SU-DHL-6 (cell line): ENCODE measurements around the gene IGSF5.

Source experiments
- H2AFZ ChIP-seq: fragments of 200-600 bp; sonication (generic); 2 replicates; pipeline ENCODE4 v1.6.1; 2014; ENCODE audit warnings: low read depth, mild to moderate bottlenecking, moderate library complexity, mixed read lengths, antibody characterized with exemption, low read length; ENCODE audit not compliant: severe bottlenecking
- H3F3A ChIP-seq: fragments of 200-600 bp; shearing (Covaris generic); 2 replicates; pipeline ENCODE4 v1.6.0; 2016; ENCODE audit warnings: antibody characterized with exemption, mild to moderate bottlenecking; ENCODE audit not compliant: insufficient read depth
- H3K27ac ChIP-seq: fragments of 200-600 bp; sonication (generic); 2 replicates; pipeline ENCODE4 v1.5.1; 2016; ENCODE audit warnings: low read depth, mild to moderate bottlenecking, low read length, moderate library complexity, mixed read lengths
- H3K27me3 ChIP-seq: fragments of 200-600 bp; sonication (generic), shearing (Covaris generic); 2 replicates; pipeline ENCODE4 v1.6.0; 2014; ENCODE audit warnings: mild to moderate bottlenecking, low read length
- H3K36me3 ChIP-seq: fragments of 200-600 bp; sonication (generic); 2 replicates; pipeline ENCODE4 v1.6.1; 2014; ENCODE audit warnings: mild to moderate bottlenecking, low read length, mixed read lengths
- H3K4me2 ChIP-seq: fragments of 300-600, 200-600 bp; shearing (Covaris generic), sonication (generic); 2 replicates; pipeline ENCODE4 v1.6.0; 2014; ENCODE audit warnings: low read length, low read depth, mild to moderate bottlenecking; ENCODE audit not compliant: poor library complexity, severe bottlenecking
- H3K4me3 ChIP-seq: fragments of 200-600 bp; sonication (generic); 2 replicates; pipeline ENCODE4 v1.5.1; 2014; ENCODE audit warnings: antibody characterized with exemption, low read length, mild to moderate bottlenecking, mixed read lengths; ENCODE audit not compliant: insufficient read depth, poor library complexity, severe bottlenecking
- H3K79me2 ChIP-seq: fragments of 200-600 bp; sonication (generic); 2 replicates; pipeline ENCODE4 v1.6.1; 2014; ENCODE audit warnings: mild to moderate bottlenecking, low read length, moderate library complexity; ENCODE audit not compliant: insufficient read depth
- H3K9ac ChIP-seq: fragments of 200-600 bp; sonication (generic); 2 replicates; pipeline ENCODE4 v1.7.0; 2014; ENCODE audit warnings: mild to moderate bottlenecking, low read length
- H3K9me2 ChIP-seq: fragments of 200-600 bp; sonication (generic); replicated peaks from 2 replicates; pipeline ENCODE4 v1.6.1; 2014; ENCODE audit warnings: low read length; ENCODE audit not compliant: insufficient read depth
- H3K9me3 ChIP-seq: fragments of 200-600 bp; sonication (generic); 2 replicates; pipeline ENCODE4 v1.6.1; 2014; ENCODE audit warnings: low read length, mixed read lengths; ENCODE audit not compliant: insufficient read depth
- H4K20me1 ChIP-seq: fragments of 200-600 bp; sonication (generic); 2 replicates; pipeline ENCODE4 v1.6.1; 2014; ENCODE audit warnings: low read depth, mild to moderate bottlenecking, antibody characterized with exemption, low read length, moderate library complexity, mixed read lengths
- EZH2phosphoT487 ChIP-seq: fragments of 200-600 bp; sonication (generic), shearing (Covaris generic); conservative IDR thresholded peaks from 2 replicates; pipeline ENCODE4 v1.6.1; 2018; ENCODE audit warnings: mild to moderate bottlenecking, antibody characterized with exemption, low read length, moderate library complexity, mixed read lengths
- TF ChIP-seq, protein P1 (sequence below): fragments of 200-600 bp; sonication (generic); IDR thresholded peaks from one replicate; pipeline ENCODE4 v1.5.1; 2017; ENCODE audit warnings: antibody characterized with exemption, mild to moderate bottlenecking, low read length, moderate library complexity; ENCODE audit not compliant: insufficient read depth, poor library complexity, severe bottlenecking

IGSF5 gene

DNA sequence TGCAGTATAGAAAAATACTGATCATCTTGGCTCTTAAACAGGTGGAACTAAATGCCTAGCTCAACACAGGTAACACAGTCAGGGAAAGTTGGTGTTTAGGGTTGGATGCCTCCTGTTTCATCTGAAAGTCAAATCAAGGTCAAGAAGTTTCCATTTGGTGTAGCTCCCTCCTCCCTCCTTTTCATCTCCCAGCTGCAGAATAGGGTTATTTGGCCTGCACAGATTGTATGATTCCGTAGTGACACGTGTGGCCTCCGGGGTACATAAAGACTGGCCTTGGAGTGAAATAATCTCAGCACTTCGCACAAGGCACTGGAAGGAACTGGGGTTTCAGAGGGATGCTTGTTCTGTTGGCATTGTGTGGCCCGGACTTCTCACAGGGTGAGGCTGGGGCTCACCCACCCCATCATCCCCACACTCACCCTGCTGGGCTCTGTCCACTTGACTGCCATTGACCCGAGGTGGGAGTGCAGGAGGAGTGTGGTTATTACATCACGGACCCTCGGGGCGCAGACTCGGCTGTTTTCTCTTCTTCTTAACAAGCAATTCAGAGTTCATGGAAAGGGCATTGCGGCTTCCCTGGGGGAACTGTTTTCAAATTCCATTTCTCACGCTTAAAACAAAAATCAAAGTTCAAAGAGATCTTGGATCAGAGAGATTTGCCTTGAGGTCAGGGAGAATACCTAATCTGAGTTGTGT lies 18.4 kb downstream of the IGSF5 start:
- no peaks in the 10 kb centered on the region for H3K79me2 ChIP-seq
- H3K4me2 ChIP-seq, result no peak overlapping the region
- H3K36me3 ChIP-seq, result no peaks in the 10 kb centered on the region
- TF ChIP-seq EZH2phosphoT487, result no peak
- no peaks in the 10 kb centered on the region for H3K27me3 ChIP-seq
- H3K27ac ChIP-seq, result no peak overlapping the region
- no peaks in the 10 kb centered on the region for H3K9me2 ChIP-seq
- H2AFZ ChIP-seq, result no peak overlapping the region
- H3F3A ChIP-seq, result no peaks in the 10 kb centered on the region
- H4K20me1 ChIP-seq, result no peaks in the 10 kb centered on the region
- H3K4me3 ChIP-seq, result no peak overlapping the region
- no peak overlapping the region for H3K9ac ChIP-seq
- H3K9me3 ChIP-seq, result no peaks in the 10 kb centered on the region

DNA sequence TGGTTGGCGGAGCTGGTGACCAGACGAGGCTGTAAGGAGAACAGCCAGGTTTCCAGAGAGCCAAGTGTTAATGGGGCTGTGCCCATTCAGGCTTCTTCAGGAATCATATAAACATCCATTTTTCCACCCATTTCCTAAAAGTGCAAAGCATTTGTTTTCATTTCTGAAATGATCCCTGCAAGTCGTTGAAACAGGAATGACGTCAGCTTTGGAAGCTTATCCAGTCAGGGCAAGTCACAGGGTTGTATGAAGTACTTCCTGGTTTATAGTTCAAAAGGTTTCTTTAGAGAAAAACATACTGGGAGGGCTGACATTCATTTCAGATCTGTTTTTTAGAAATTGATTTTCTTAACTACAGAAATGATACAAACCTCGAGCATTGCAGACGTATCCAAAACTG lies 29.2 kb downstream of the IGSF5 start:
- H3K9me3 ChIP-seq, result no peaks in the 10 kb centered on the region

DNA sequence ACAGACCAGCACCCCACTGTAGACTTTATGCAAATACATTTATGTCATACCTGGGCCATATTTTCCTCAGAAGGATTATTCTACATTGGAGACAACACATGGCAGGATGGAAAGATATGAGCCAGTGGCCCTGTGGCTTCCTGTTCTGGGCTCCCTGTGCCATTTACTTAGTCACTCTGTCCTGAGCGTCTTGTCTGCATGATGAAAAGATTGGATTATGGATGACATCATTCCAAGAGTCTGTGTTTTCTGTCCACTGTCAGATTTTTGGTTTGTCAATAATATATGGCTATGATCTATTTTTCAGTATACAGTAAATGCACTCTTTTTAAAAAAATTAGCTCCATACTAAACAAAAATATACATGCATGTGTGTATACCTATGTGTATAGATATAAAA lies 30.8 kb downstream of the IGSF5 start:
- Histone ChIP-seq H3K9ac (no peak overlapping the region), H3K36me3 (no peaks in the 10 kb centered on the region), H3K4me3 (no peak overlapping the region), H3K27ac (no peak overlapping the region), H3K27me3 (no peaks in the 10 kb centered on the region), H2AFZ (no peak overlapping the region), H3K9me2 (no peaks in the 10 kb centered on the region), H3F3A (no peaks in the 10 kb centered on the region), H3K4me2 (no peak overlapping the region), H4K20me1 (no peaks in the 10 kb centered on the region), H3K79me2 (no peaks in the 10 kb centered on the region), H3K9me3 (no peaks in the 10 kb centered on the region)
- TF ChIP-seq, protein P1, sequence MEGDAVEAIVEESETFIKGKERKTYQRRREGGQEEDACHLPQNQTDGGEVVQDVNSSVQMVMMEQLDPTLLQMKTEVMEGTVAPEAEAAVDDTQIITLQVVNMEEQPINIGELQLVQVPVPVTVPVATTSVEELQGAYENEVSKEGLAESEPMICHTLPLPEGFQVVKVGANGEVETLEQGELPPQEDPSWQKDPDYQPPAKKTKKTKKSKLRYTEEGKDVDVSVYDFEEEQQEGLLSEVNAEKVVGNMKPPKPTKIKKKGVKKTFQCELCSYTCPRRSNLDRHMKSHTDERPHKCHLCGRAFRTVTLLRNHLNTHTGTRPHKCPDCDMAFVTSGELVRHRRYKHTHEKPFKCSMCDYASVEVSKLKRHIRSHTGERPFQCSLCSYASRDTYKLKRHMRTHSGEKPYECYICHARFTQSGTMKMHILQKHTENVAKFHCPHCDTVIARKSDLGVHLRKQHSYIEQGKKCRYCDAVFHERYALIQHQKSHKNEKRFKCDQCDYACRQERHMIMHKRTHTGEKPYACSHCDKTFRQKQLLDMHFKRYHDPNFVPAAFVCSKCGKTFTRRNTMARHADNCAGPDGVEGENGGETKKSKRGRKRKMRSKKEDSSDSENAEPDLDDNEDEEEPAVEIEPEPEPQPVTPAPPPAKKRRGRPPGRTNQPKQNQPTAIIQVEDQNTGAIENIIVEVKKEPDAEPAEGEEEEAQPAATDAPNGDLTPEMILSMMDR, result no peak
- TF ChIP-seq EZH2phosphoT487, result no peak

More for the DNA sequence above, 29.2 kb downstream of the IGSF5 start:
- no peak for TF ChIP-seq EZH2phosphoT487
- TF ChIP-seq, protein P1, result no peak
- no peaks in the 10 kb centered on the region for H3F3A ChIP-seq
- no peak overlapping the region for H2AFZ ChIP-seq
- H3K4me3 ChIP-seq, result no peak overlapping the region
- H3K9ac ChIP-seq, result no peak overlapping the region
- no peak overlapping the region for H3K4me2 ChIP-seq
- no peaks in the 10 kb centered on the region for H3K79me2 ChIP-seq
- H3K9me2 ChIP-seq, result no peaks in the 10 kb centered on the region
- no peaks in the 10 kb centered on the region for H3K36me3 ChIP-seq
- H3K27me3 ChIP-seq, result no peaks in the 10 kb centered on the region
- no peaks in the 10 kb centered on the region for H4K20me1 ChIP-seq
- no peak overlapping the region for H3K27ac ChIP-seq

DNA sequence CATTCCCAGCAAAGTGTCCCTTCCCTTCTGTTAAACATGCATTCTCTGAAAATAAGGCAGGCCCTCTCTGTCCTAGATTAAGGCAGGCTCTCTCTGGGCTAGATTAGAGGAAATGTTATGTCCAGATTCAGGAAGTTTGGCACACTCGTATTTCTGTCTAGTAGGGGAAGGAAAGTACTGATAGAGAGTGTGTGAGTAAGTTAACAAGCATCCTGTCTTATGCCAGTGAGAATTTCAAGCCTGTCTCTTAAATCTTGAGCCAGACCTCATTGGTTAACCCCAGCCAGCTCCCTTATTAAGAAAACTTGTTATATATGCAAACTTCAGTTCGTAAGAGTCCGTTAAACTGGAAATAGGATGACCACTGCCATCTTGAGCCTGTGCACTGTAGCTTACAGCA lies 31.6 kb downstream of the IGSF5 start:
- Histone ChIP-seq H3K9ac (no peak overlapping the region), H3K4me2 (no peak overlapping the region), H3K79me2 (no peaks in the 10 kb centered on the region), H2AFZ (no peak overlapping the region), H4K20me1 (no peaks in the 10 kb centered on the region), H3K27me3 (no peaks in the 10 kb centered on the region), H3K9me3 (no peaks in the 10 kb centered on the region), H3K27ac (no peak overlapping the region), H3K4me3 (no peak overlapping the region), H3K9me2 (no peaks in the 10 kb centered on the region), H3F3A (no peaks in the 10 kb centered on the region), H3K36me3 (no peaks in the 10 kb centered on the region)
- TF ChIP-seq, protein P1, result no peak
- no peak for TF ChIP-seq EZH2phosphoT487
